Stimulated activated CD4-positive, alpha-beta T cell treated with anti-CD3 and anti-CD28 coated beads, Interleukin-2, amount 100 ng/mL, for 4 hours (primary cell): ENCODE data around the gene PLXNB2.
A peak's percentile ranks its signal among the peaks of the same experiment; 100 is the strongest.
"Not testable (repeated sequence)": the region's sequence is repeated elsewhere in the genome, so short reads cannot be mapped to it uniquely, and the experiment has no call there.

Source experiments
- DNase-seq: peaks from one replicate; pipeline ENCODE4 v3.0.0-alpha.2; 2020; ENCODE audit warnings: low read depth

PLXNB2 gene

DNA sequence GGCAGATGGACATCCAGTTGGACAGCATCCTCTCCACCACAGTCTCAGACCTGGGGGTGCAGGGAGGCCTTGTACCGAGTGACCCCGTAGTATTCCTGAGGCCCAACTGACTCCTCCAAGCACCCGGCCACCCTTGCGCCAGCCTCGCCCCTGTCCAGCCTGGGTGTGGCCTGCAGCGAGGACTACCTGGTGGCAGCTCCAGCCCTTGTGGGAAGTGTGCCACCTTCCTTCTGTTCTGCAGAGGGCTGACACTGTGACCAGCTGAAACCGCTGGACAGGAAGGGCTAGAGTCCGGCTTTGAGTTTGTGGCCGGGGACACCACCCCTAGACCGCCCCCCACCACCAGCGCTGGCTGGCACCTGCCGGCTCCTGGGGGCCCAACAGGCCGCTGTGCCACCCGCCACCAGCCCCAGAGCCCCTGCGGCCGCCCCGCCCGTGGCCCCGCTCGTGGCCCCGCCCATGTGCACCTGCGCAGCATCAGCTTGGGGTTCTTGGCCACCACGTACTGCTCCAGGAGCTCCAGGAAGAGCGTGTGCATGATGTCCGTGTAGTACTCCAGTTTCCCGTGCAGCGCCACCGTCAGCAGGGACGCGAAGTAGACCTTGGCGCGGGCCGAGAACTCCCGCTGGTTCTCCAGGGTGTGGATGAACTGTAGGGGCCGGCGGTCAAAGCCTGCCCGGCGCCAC is 27.3 kb downstream of the PLXNB2 start:
- no peak for DNase-seq

DNA sequence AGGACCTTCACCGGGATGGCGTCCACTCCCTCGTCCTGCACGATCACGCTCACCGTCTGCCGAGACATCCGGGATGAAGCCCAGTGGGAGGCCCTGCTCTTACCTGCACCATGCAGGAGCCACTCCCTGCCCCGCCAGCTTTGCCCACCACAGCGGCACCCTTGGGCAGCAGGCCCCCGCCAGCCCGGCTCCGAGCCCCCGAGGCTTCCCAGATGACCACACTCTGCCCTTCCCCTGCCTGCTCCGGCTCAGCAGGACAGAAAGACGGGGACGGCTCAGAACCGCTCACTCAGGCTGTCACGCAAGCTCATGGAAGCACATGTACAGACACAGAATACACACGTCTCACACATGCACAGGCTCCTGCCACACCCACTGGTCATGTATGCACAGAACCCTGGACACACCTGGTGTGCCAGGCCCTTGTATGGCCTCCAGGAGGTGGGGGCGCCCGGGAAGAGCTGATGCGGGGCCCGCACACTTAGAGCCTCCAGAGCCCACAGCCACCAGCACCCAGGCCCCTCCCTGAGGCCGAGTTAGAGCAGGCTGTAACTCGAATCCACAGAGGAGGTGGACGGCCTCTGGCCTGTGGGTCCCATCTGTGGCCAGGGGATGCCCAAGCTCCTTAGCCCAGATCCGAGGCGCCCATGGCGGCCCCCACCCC is 28.4 kb downstream of the PLXNB2 start:
- no peak for DNase-seq

DNA sequence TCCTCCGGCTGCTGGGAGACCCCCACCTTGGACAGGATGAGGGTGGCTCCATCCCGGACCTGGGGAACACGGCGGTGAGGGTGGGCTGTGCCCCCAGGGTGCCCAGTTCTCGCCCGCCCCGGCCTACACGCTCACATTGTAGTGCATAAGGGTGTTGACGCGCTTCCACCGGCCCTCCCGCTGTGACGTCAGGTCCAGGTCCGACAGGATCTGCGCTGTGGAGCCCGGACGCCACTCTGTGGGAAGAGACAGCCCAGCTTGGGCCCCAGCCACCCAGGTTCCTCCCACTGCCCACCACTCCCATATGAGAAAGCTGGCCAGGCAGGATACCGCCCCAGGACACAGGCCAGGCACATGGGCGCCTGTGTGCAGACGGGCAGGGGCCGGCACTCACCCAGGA is 29.0 kb downstream of the PLXNB2 start:
- DNase-seq: no peak

DNA sequence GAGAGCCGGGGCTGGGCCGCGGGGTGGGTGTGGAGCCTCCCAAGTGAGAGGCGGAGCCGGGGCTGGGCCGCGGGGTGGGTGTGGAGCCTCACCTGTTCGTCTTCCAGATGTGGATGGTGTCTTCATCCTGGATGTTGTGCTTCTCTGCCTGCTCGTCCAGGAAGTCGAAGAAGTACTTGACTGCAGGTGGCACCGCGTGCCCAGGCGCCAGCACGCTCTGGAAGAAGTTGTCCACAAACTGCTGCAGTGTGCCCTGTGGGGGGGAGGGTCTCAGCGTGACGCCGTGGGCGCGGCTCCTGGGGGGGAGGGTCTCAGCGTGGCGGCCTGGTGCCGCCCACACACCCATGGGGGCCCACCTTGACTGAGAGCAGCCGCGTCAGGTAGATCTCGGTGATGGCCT is 29.7 kb downstream of the PLXNB2 start:
- no peak for DNase-seq

DNA sequence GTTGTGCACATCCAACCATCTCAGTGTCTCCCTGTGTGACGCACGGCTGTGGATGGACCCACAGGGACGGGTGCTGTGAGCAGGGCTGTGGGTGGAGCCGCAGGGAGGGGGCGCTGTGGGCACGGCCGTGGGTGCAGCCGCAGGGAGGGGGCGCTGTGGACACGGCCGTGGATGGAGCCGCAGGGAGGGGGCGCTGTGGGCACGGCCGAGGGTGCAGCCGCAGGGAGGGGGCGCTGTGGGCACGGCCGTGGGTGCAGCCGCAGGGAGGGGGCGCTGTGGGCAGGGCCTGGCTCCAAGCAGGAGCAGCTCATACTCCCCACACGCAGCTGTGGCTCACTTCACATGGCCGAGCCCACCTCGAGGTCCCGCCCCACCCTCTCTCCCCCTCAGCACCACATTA is 31.3 kb downstream of the PLXNB2 start:
- DNase-seq: no peak

DNA sequence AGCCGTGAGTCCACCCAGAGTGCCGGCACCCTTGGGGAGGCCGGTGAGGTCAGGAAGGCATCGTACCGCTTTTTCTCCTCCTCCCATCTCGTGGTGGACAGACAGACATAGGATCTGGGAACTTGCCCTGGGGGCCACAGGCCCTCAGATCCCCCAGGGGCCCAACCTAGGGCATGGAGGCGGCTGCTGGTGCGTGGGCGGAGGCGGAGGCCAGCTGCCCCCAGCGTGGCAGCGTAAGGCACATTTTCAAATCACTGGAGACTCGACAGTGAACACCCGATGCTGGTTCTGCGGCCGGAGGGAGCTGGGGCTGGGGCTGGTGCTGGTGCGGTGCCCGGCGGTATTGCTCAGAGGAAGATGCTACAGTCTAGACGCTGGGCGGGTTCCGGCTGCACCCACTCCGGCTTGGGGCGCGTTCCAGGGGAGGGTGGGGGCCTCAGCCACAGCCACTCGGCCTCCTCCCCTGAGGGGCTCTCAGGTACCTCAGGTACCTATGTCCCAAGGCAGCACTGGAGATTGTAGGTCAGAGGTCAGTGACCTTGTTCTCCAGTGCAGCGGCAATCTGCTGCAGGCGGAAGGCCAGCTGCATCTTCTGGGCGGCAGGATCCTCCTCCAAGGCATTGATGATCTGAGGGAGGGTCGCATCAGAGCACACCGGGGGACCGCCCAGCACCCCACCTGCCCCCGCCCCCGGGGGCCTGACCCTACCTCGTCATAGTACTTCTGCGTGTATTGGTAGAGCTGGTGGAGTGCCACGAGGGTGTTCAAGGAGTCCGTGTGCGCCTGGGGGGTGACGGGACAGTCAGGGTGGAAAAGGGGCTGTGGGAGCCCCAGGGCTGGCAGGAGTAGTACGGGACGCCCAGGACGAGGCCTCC is 32.0 kb downstream of the PLXNB2 start:
- DNase-seq: no peak

DNA sequence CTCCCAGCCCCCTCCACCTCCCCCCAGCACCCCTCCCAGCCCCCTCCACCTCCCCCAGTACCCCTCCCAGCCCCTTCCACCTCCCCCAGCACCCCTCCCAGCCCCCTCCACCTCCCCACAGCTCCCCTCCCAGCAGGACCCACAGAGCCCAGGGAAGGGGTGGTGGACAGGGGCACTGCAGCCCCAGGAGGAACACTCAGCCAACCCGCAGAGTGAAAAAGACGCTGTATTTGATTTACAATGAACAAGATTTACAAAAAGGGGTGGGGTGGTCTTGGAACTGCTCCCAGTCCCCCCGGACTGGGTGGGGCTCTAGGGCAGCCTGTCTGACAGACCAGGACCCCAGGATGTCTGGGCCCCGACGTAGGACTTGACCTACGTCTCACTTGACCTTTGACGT is 32.7 kb downstream of the PLXNB2 start:
- no peak for DNase-seq

DNA sequence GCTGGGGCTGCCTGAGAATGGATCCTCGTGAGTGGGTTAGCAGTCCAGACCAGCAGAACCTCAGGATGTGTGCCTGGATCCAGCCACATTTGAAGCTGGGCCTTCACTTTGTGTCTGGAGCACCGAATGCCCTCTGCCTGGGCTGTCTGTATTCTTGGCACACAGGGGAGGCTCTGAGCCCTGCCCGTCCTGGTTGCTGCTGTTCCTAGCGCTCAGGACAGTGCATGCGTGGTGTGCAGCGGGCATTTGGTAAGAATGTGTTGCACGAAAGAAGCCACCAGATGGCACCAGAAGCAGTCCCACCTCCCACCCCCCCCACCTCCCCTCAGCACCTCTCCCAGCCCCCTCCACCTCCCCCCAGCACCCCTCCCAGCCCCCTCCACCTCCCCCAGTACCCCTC is 33.1 kb downstream of the PLXNB2 start:
- no peak for DNase-seq

DNA sequence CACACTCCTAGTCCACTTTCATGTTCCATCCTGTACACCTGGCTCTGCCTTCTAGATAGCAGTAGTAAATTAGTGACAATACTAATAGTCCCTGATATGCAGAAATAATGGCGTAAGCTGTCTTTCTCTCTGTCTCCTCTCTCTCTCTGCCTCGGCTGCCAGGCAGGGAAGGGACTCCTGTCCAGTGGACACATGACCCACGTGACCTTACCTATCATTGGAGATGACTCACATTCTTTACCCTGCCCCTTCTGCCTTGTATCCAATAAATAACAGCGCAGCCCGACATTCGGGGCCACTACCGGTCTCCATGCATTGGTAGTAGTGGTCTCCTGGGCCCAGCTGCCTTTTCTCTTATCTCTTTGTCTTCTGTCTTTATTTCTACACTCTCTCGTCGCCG is 33.7 kb downstream of the PLXNB2 start:
- not testable (repeated sequence) for DNase-seq

DNA sequence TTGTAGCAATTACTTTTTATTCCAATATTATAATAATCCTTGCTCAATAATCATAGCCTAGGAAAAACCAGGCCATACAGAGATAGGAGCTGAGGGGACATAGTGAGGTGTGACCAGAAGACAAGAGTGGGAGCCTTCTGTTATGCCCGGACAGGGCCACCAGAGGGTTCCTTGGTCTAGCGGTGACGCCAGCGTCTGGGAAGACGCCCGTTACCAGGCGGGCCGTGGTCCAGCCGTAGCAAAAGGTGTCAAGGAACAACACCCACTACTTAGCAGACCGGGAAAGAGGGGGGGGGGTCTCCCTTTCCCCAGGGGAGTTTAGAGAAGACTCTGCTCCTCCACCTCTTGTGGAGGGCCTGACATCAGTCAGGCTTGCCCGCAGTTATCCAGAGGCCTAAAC is 34.1 kb downstream of the PLXNB2 start:
- not testable (repeated sequence) for DNase-seq

DNA sequence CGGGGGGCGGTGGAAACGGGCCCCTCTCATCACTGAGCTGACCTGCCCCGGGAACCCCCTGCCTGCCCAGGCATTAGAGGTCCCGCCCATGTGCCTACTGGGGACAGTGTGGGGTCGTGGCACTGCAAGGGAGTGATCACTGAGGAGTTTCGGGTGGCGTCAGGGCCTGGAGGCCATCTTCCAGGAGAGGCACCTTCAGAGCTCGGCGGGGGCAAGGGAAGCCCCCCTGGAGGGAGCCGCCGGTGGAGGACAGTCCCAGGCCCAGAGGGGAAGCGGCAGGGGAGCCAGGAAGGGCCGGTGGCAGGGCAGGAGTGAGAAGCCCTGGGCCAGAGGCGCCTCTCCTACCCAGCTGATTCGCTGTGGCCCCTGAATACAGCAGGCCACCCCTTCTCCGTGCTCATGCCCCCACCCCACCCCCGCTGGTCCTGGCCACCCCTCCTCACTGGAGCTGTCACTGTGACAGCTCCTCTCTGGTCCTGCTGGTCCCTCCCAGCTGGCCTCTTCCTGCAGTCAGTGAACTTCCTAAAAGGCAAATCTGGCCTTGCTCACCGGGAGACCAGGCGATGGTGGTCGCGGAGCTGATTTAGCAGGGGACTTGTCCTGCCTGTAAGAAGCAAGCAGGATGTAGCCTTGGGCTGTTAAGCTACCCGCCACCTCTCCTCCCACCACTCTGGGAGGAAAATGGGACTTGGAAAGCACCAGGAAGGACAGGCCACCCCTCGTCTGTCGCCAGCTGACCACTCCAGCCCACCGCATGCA is 35.2 kb downstream of the PLXNB2 start:
- DNase-seq: no peak

DNA sequence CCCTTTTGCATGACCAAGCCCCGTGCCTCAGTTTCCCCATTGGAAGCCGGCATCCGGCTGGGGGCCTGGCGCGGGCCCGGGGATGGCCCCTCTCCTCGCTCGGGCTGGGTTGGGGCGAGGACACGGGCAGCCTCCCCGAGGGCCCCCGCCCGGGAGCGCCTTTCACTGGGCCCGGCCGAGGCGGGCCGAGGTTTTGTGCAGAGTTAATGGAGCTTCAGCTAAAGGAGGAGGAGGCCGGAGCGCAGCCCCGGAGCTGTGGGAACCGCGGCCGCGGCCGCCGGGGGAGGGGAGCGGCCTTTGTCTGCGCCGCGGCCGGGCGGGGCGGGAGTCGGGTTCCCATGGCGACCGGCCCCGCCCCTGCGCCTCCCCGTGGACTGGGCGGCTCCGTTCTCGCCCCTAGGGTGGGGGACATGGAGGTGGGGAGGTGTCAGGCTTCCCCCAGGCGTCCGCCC is 35.9 kb downstream of the PLXNB2 start:
- peak; percentile 40 for DNase-seq

DNA sequence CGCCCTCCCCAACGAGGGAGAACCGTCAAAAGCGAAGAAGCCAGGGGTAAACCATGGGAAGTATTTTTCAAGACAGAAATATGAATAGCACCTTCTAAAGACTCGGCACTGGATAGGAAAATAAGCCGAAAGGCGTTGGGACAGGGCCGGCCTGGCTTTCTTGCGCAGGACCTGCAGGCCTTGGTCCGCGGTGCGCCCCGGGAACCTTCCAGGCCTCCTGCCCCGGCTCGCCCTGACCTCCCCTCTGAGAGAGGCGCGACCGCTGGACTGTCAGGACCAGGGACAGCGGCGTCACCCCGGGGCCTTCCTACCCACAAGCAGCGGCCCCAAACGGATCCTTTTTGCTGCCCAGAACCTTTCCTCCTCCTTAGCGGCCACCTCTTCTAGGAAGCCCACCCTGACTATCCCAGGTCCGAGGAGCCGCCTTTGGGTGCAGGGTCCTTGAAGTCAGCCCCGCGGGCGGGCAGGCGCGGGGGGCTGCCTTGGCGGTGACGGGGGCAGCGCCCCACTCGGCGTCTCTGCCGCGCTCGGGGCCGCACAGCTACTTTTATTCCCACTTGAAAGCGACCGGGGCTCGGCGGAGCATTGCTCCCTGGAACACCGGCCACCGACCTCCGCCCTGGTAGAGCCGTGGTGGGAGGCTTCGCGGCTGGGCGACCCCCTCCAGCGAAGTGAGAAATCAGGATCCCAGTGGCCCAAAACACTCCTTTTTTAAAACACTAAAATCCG is 36.6 kb downstream of the PLXNB2 start:
- peak; percentile 33 for DNase-seq

DNA sequence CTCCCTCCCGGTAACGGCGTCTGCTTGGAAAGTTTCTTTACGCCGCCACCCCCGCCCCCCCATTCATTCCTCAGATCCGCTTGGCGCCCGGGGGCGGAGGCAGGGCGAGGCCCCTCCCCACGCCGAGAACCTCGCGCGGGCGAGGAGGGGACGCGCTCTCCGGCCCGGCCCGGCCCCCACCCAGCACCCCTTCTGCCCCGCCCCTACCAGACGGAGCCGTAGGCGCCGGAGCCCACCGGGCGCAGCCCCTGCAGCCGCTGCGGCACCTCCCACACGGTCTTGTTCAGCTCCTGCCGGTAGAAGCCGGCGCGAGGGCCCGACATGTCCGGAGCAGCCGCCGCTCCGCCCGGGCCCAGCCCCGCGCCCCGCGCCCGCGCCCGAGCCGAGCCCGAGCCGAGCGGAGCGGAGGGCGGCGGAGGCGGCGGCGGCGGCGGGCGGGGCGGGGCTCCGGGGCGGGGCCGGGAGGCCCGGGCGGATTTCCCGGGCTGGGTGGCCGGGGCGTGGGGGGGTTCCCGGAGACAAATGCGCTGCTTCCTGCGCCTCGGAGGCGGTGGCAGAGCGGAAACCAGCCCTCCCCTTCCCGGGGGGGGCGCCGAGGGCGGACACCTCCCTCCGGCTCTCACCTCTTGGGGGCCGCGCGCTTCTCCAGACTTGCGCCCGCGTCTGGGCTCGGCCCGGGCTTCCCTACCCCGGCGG is 37.3 kb downstream of the PLXNB2 start, which contains the start of gene MAPK11:
MAPK11 (minus strand) TSS at position 411 of the 696 bp plus-strand sequence; CDS start at position 323, 88 bp downstream.
- peak; percentile 74 for DNase-seq

DNA sequence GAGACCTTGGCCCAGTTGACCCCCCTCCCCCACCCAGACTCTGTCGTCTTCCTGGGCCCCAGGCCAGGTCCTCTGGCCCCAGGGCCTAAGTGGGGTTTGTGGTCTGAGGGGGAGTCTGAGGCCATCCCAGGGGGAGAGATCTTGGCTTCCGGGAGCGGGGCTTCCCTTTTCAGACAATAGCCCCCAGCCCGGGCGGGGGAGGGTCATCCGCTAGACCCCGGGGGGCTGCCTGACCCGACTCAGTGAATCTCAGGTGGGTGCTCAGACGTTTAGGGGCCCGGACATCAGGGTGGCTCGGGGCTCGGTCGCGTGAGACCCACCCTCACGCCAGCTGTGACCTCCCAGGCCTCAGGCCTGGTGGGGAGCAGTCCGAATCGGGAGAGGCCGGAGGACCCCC is 37.9 kb downstream of the PLXNB2 start:
- DNase-seq: no peak

DNA sequence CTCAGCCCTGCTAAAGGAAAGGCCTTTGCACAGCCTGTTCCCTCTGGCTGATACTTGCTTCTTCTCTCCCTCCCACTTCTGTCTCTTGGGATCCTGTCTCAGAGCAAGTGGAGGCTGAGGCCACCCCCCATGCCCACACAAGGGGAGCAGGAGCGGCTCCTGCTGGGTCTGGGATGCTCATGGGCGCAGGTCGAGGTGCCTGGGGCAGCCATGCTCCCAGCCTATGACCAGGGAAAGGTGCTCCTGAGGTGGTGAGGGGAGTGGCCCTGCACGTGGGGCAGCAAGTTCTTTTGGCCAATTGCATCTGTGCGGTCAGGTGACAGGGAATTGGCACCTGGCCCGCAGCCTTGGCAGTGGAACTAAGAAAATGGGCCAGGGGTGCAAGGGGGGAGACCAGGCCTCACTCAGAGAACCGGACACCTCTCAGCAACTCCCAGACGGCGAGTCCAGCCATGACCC is 38.8 kb downstream of the PLXNB2 start:
- no peak for DNase-seq

DNA sequence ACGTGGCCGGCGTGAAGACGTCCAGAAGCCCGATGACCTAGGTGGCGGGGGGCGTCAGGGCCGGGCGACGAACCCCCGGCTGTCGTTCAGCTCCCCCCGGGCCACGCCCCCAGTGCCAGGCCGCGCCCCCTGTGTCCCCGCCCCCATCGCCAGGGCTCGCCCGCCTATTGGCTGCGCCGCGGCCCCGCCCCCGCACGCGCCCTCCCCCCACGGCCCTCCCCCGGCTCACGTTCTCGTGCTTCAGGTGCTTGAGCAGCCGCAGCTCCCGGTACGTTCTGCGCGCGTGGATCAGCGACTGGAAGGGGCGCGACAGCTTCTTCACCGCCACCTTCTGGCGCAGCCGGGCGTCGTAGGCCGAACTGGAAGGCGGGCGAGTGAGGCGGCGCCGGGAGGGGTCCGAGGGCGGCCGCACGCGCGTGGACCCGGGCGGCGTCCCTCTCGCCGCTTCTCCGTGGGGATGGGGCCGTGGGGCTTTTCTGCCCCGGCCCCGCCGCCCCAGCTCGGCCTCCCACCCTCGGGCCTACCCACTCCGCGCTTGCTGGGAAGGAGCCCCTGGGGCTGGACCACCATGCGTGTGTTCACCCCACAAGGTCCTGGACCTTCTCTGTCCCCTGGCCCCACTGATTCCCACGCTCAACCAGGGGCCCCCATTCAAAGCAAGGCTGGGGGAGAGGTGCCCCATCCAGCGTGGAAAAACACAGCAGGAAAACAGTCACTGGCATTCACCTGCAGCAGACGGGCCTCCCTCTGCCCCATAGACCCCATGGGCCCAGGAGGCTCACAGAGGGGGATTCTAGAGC is 39.7 kb downstream of the PLXNB2 start:
- peak; percentile 43 for DNase-seq

DNA sequence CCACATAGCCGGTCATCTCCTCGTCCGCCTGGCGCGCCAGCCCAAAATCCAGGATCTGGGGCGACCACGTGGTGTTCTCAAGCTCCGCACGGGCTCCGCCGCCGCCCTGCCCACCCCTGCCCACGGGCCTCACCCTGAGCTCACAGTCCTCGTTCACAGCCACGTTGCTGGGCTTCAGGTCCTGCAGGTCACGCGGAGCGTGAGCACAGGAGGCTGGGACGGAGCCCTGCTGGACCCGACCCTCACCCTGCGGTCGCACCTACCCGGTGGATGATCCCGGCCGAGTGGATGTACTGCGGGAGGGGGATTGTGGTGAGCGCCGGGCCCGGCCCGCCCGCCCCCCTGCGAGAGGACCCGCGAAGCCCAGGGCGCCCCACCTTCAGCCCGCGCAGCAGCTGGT is 40.5 kb downstream of the PLXNB2 start:
- DNase-seq: no peak

DNA sequence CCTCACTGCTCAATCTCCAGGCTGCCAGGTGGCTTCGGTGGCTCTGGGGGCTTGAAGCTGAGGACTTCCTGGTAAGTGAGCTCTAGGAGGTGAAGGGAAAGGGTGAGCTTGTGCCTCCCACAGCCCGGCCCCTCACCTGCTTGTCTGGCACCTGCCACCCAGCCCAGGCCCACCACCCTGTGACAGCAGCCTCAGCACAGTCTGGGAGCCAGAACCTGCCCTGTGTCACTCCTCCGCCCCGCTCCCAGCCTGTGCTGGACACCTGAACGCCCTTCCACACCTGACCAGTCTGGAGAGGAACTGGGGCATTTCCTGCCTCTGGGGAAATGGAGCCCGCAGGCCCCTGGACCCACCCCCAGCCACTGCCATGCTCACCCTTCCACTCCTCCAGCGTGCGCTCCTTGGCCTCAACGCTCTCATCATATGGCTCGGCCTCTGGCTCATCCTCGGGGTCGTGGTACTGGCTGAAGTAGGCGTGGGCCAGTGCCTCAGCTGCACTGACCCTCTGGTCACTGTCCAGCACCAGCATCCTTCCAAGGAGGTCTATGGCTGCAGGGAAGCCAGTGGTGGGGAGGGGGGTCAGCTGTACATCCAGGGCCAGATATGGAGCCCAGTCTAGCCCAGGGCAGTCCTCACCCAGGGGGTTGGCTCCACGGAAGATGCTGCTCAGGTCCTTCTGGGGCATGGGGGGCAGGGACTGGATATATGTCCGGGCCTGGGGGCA is 42.3 kb downstream of the PLXNB2 start:
- DNase-seq: no peak
